Adrenal gland (tissue), 5 donors: ENCODE measurements around the gene GLI1.

Experiments
- CTCF ChIP-seq, 6 experiments: fragments of 450-650 bp in 4 of 6; fragments of 200-600 bp in 2 of 6; sonication (generic) in 1 of 6; IDR thresholded peaks; 1 replicate in 5 of 6; 2 replicates in 1 of 6; pipeline versions ENCODE4 v1.5.1 to v1.8.0; 2016 to 2021; ENCODE audit warnings: antibody characterized with exemption in 6 of 6, mild to moderate bottlenecking in 2 of 6, moderate library complexity in 1 of 6
- POLR2A ChIP-seq, 2 donors: fragments of 450-650 bp; IDR thresholded peaks; one replicate each; pipeline ENCODE4 v1.6.1; 2017; ENCODE audit warnings: antibody characterized with exemption in 2 of 2, mild to moderate bottlenecking in 2 of 2, moderate library complexity in 1 of 2
- donor health status: DM: no; HTN: no; CAD: no.

- TF ChIP-seq CTCF (IDR thresholded peaks at IDR 0.05) (no peak), POLR2A (IDR thresholded peaks at IDR 0.05) (no peak)
These were observed 24.3 kb upstream of the GLI1 start for GRCh38 chr12:57435293-57435692.
